Osteocyte (in vitro differentiated cells): ENCODE data around the gene OSBPL6. TPM values are rescaled to one million over a fixed set of nuclear protein-coding genes. Genes with fewer than 3 reads are reported as not detected.

ENCODE experiments used
- DNase-seq: peaks from one replicate; pipeline ENCODE4 v3.0.0; 2021; ENCODE audit warnings: mixed read lengths; ENCODE audit not compliant: unreplicated experiment; ENCODE audit errors: extremely low spot score
- H3K27ac Mint-ChIP-seq: one replicate; pipeline ENCODE4 v1.8.0; 2021; ENCODE audit warnings: mild to moderate bottlenecking, mixed read lengths; ENCODE audit not compliant: unreplicated experiment
- H3K27me3 Mint-ChIP-seq: one replicate; pipeline ENCODE4 v1.8.0; 2021; ENCODE audit warnings: mixed read lengths; ENCODE audit not compliant: unreplicated experiment
- H3K36me3 Mint-ChIP-seq: one replicate; pipeline ENCODE4 v1.8.0; 2021; ENCODE audit warnings: mixed read lengths; ENCODE audit not compliant: unreplicated experiment
- H3K4me1 Mint-ChIP-seq: one replicate; pipeline ENCODE4 v1.8.0; 2021; ENCODE audit warnings: mixed read lengths; ENCODE audit not compliant: unreplicated experiment
- H3K4me3 Mint-ChIP-seq: one replicate; pipeline ENCODE4 v1.8.0; 2021; ENCODE audit warnings: mild to moderate bottlenecking, moderate library complexity, mixed read lengths; ENCODE audit not compliant: unreplicated experiment
- H3K9me3 Mint-ChIP-seq: one replicate; pipeline ENCODE4 v1.8.0; 2021; ENCODE audit warnings: mixed read lengths; ENCODE audit not compliant: unreplicated experiment
- total RNA-seq: library from RNA; stranded (reverse); gene quantifications from 2 replicates; pipeline ENCODE4 v1.2.1, GENCODE V29; 2021
- TF ChIP-seq, protein P1 (sequence below): fragments of 200-600 bp; sonication (generic); IDR thresholded peaks from 2 replicates; pipeline ENCODE4 v1.5.0; 2021; ENCODE audit warnings: antibody characterized with exemption, mild to moderate bottlenecking, moderate library complexity

OSBPL6 gene
- total RNA-seq, 1 donor from 2014 or later = 3.9 TPM

- Mint-ChIP-seq H3K27ac (no peak overlapping the region), H3K9me3 (no peaks in the 10 kb centered on the region), H3K4me1 (no peaks in the 10 kb centered on the region), H3K4me3 (no peak overlapping the region), H3K36me3 (no peaks in the 10 kb centered on the region), H3K27me3 (no peaks in the 10 kb centered on the region)
- no peak for DNase-seq
- TF ChIP-seq, protein P1, sequence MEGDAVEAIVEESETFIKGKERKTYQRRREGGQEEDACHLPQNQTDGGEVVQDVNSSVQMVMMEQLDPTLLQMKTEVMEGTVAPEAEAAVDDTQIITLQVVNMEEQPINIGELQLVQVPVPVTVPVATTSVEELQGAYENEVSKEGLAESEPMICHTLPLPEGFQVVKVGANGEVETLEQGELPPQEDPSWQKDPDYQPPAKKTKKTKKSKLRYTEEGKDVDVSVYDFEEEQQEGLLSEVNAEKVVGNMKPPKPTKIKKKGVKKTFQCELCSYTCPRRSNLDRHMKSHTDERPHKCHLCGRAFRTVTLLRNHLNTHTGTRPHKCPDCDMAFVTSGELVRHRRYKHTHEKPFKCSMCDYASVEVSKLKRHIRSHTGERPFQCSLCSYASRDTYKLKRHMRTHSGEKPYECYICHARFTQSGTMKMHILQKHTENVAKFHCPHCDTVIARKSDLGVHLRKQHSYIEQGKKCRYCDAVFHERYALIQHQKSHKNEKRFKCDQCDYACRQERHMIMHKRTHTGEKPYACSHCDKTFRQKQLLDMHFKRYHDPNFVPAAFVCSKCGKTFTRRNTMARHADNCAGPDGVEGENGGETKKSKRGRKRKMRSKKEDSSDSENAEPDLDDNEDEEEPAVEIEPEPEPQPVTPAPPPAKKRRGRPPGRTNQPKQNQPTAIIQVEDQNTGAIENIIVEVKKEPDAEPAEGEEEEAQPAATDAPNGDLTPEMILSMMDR = no peak
Measured at GRCh38 chr2:178374865-178375264, 180.6 kb downstream of the OSBPL6 start.

- Mint-ChIP-seq H3K27ac (no peak overlapping the region), H3K36me3 (no peaks in the 10 kb centered on the region), H3K27me3 (no peaks in the 10 kb centered on the region), H3K4me1 (no peaks in the 10 kb centered on the region), H3K9me3 (no peaks in the 10 kb centered on the region), H3K4me3 (no peak overlapping the region)
- TF ChIP-seq, protein P1 = no peak
- DNase-seq = no peak
Measured at GRCh38 chr2:178377046-178377445, 182.7 kb downstream of the OSBPL6 start.

- Mint-ChIP-seq H3K27me3 (no peaks in the 10 kb centered on the region), H3K36me3 (no peaks in the 10 kb centered on the region), H3K27ac (no peak overlapping the region), H3K4me1 (no peaks in the 10 kb centered on the region), H3K4me3 (no peak overlapping the region), H3K9me3 (no peaks in the 10 kb centered on the region)
- DNase-seq = no peak
- TF ChIP-seq, protein P1 = no peak
Measured at GRCh38 chr2:178379162-178380004, 185.1 kb downstream of the OSBPL6 start.

GRCh38 chr2:178380763-178381162 is 186.5 kb downstream of the OSBPL6 start:
- H3K4me1 Mint-ChIP-seq = no peaks in the 10 kb centered on the region
- H3K4me3 Mint-ChIP-seq = no peak overlapping the region
- H3K9me3 Mint-ChIP-seq = no peaks in the 10 kb centered on the region
- no peak overlapping the region for H3K27ac Mint-ChIP-seq
- H3K36me3 Mint-ChIP-seq = no peaks in the 10 kb centered on the region
- no peak for DNase-seq
- TF ChIP-seq, protein P1 = no peak
- H3K27me3 Mint-ChIP-seq = no peaks in the 10 kb centered on the region

DNA sequence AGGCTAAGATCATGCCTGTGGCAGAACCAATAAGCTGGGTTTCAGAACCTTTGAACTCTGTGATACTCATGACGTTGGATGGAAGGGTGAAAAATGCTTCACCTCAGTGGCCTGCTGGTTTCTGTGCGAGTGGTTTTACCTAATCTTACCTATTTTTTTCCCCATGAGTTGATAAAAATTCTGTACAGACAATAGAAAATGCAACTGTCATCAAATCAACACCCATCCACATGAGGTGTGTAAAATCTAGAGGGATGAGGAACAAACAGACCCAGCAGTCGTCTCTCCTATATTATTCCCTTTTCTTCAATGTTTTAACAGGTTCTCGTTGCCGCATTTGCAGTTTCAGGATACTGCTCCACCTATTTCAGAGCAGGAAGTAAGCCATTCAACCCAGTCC is 189.4 kb downstream of the OSBPL6 start:
- Mint-ChIP-seq H3K27ac (no peak overlapping the region), H3K4me3 (no peak overlapping the region), H3K4me1 (no peaks in the 10 kb centered on the region), H3K36me3 (no peaks in the 10 kb centered on the region), H3K27me3 (no peaks in the 10 kb centered on the region), H3K9me3 (no peaks in the 10 kb centered on the region)
- TF ChIP-seq, protein P1 = no peak
- DNase-seq = no peak
